Neural progenitor cell (in vitro differentiated cells): Measurements from ENCODE around the gene NR1D2.

Experiments used
- EZH2 ChIP-seq: fragments of 200-600 bp; sonication (generic); IDR thresholded peaks from 2 replicates; pipeline ENCODE4 v1.6.1; 2017; ENCODE audit warnings: antibody characterized with exemption, mild to moderate bottlenecking, moderate library complexity
- TF ChIP-seq, protein P1 (sequence below): fragments of 200-600 bp; sonication (generic); IDR thresholded peaks from 2 replicates; pipeline ENCODE4 v1.5.1; 2017; ENCODE audit warnings: antibody characterized with exemption, mild to moderate bottlenecking

GRCh38 chr3:24019585-24019984 is 74.5 kb downstream of the NR1D2 start:
- no peak for TF ChIP-seq EZH2
- TF ChIP-seq, protein P1, sequence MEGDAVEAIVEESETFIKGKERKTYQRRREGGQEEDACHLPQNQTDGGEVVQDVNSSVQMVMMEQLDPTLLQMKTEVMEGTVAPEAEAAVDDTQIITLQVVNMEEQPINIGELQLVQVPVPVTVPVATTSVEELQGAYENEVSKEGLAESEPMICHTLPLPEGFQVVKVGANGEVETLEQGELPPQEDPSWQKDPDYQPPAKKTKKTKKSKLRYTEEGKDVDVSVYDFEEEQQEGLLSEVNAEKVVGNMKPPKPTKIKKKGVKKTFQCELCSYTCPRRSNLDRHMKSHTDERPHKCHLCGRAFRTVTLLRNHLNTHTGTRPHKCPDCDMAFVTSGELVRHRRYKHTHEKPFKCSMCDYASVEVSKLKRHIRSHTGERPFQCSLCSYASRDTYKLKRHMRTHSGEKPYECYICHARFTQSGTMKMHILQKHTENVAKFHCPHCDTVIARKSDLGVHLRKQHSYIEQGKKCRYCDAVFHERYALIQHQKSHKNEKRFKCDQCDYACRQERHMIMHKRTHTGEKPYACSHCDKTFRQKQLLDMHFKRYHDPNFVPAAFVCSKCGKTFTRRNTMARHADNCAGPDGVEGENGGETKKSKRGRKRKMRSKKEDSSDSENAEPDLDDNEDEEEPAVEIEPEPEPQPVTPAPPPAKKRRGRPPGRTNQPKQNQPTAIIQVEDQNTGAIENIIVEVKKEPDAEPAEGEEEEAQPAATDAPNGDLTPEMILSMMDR: no peak
